Epithelial cell of esophagus (primary cell): Measurements from ENCODE around the gene SHROOM3.

ENCODE experiments used
- DNase-seq: peaks from one replicate; pipeline ENCODE4 v3.0.0; 2010; ENCODE audit warnings: low read depth
- H3K4me3 ChIP-seq: 2 replicates; pipeline ENCODE4 v1.5.1; 2011; ENCODE audit warnings: mild to moderate bottlenecking, low read length, control low read depth
- CTCF ChIP-seq: IDR thresholded peaks from 2 replicates; pipeline ENCODE4 v1.5.1; 2011; ENCODE audit warnings: low read depth, mild to moderate bottlenecking, low read length, control low read depth, inconsistent platforms; ENCODE audit not compliant: insufficient read depth; ENCODE audit errors: missing control alignments

SHROOM3 gene

GRCh38 chr4:76570141-76570973, 135.3 kb downstream of the SHROOM3 start:
- TF ChIP-seq CTCF = no peak
- H3K4me3 ChIP-seq = no peak overlapping the region
- peak; percentile 77 for DNase-seq

GRCh38 chr4:76571274-76571673, 136.2 kb downstream of the SHROOM3 start:
- no peak for TF ChIP-seq CTCF
- DNase-seq = no peak
- no peak overlapping the region for H3K4me3 ChIP-seq

GRCh38 chr4:76572224-76572623, 137.2 kb downstream of the SHROOM3 start:
- no peak for TF ChIP-seq CTCF
- no peak for DNase-seq
- no peak overlapping the region for H3K4me3 ChIP-seq

- H3K4me3 ChIP-seq = no peak overlapping the region
- DNase-seq = no peak
- TF ChIP-seq CTCF = no peak
Measured at GRCh38 chr4:76576824-76577223, 141.8 kb downstream of the SHROOM3 start.

GRCh38 chr4:76578002-76578560, 143.1 kb downstream of the SHROOM3 start:
- no peak for TF ChIP-seq CTCF
- no peak for DNase-seq
- H3K4me3 ChIP-seq = no peak overlapping the region

- TF ChIP-seq CTCF = no peak
- H3K4me3 ChIP-seq = no peak overlapping the region
- peak; percentile 40 for DNase-seq
Measured at GRCh38 chr4:76579596-76580375, 144.8 kb downstream of the SHROOM3 start.
